Measurements from ENCODE around the gene TMEM178A.

Gene TMEM178A

DNA sequence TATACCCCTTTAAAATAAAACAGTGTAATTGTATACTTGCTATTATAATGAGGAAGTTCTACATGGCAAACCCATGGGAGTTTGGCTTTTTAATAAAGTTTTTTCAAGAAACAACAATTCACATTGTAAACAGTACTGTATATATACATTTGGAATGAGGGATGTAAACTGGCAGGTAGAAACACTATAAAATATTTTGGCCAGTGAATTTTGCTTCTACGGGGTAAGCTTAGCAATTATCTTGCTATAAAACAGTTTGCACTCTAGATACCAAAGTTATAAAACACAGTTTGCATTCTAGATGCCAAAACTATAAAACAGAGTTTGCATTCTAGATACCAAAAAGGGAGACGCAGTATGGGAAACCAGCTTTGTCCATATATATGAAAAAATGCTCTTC lies 96.7 kb downstream of the TMEM178A start:
- DNase-seq: no peak

Measured in CD4-positive, alpha-beta T cell treated with Interleukin-4 for 1 hour (primary cell).